K562 (cell line): Measurements from ENCODE around the gene POFUT2. TPM values are rescaled to one million over a fixed set of nuclear protein-coding genes. Genes with fewer than 3 reads are reported as not detected.

Experiments
- ATAC-seq: fragments of 200-7000 bp; cut with Tn5 transposase; 3 replicates; pipeline ENCODE4 v1.9.1; 2020; ENCODE audit warnings: moderate library complexity
- BruUV-seq: library from RNA; stranded (reverse); fragments of 400-500 nt; replicated peaks from 2 replicates; lab custom pipeline; 2021; lab: Mats Ljungman, UMichigan
- CTCF ChIA-PET: fragments of 300-600 bp; formaldehyde crosslinking; extraction: SDS; loops from one replicate; lab custom pipeline; 2021; ENCODE audit warnings: low intra/inter-chr PET ratio; lab: Yijun Ruan, JAX
- POLR2A ChIA-PET: fragments of 300-600, 350-650 bp; sonication (Branson Sonifier 250); formaldehyde crosslinking; extraction: SDS; loops from one replicate; lab custom pipeline; 2021; ENCODE audit warnings: antibody characterized with exemption, inconsistent platforms; lab: Yijun Ruan, JAX
- DNase-seq, 4 experiments: peaks; one replicate each; pipeline versions ENCODE4 v3.0.0 to v3.0.0-alpha.2; 2011 to 2018; ENCODE audit warnings: low spot score in 3 of 4, mixed read lengths in 3 of 4; ENCODE audit errors: extremely low read depth in 1 of 4
- FAIRE-seq: peaks from 2 replicates; lab custom pipeline; 2011; peaks lifted over from hg19 to GRCh38; lab: Jason Lieb, UNC
- H2AFZ ChIP-seq: 2 replicates; pipeline ENCODE4 v1.6.0; 2011; ENCODE audit warnings: low read depth, low read length, control low read depth, inconsistent platforms
- H3K27ac ChIP-seq: fragments of 200-600 bp; 3 replicates; pipeline ENCODE4 v1.8.0; 2011; ENCODE audit warnings: low read depth, mild to moderate bottlenecking, control low read depth, inconsistent platforms, low read length, moderate library complexity, mixed read lengths; ENCODE audit errors: extremely low read depth
- H3K27me3 ChIP-seq, 2 experiments: fragments of 300-600 bp in 1 of 2; 2 replicates in 1 of 2; 3 replicates in 1 of 2; pipeline versions ENCODE4 v1.6.0 to v1.8.0; 2011; ENCODE audit warnings: inconsistent platforms in 2 of 2, low read length in 2 of 2, mild to moderate bottlenecking in 1 of 2, mixed read lengths in 1 of 2, moderate library complexity in 1 of 2; ENCODE audit not compliant: control insufficient read depth in 2 of 2, insufficient read depth in 2 of 2
- H3K36me3 ChIP-seq: fragments of 300-600 bp; 3 replicates; pipeline ENCODE4 v1.8.0; 2011; ENCODE audit warnings: mild to moderate bottlenecking, low read length, inconsistent platforms; ENCODE audit not compliant: control insufficient read depth, insufficient read depth
- H3K4me1 ChIP-seq, 2 experiments: fragments of 200-600 bp in 1 of 2; replicated peaks in 1 of 2; 2 replicates in 1 of 2; 3 replicates in 1 of 2; pipeline versions ENCODE4 v1.5.1 to v1.8.0; 2011; ENCODE audit warnings: inconsistent platforms in 2 of 2, low read length in 2 of 2, mild to moderate bottlenecking in 1 of 2, mixed read lengths in 1 of 2, moderate library complexity in 1 of 2; ENCODE audit not compliant: control insufficient read depth in 2 of 2, insufficient read depth in 2 of 2
- H3K4me2 ChIP-seq: 2 replicates; pipeline ENCODE4 v1.6.1; 2011; ENCODE audit warnings: low read length, control low read depth, inconsistent platforms, mixed read lengths; ENCODE audit not compliant: insufficient read depth
- H3K4me3 ChIP-seq: fragments of 200-600 bp; sonication (generic), shearing (Covaris generic); 2 replicates; pipeline ENCODE4 v1.5.1; 2016; ENCODE audit warnings: control low read depth, inconsistent platforms
- H3K79me2 ChIP-seq: fragments of 200-600 bp; 3 replicates; pipeline ENCODE4 v1.8.0; 2011; ENCODE audit warnings: low read length, inconsistent platforms; ENCODE audit not compliant: control insufficient read depth, insufficient read depth
- H3K9ac ChIP-seq, 2 experiments: 2 replicates each; pipeline versions ENCODE4 v1.6.0 to v1.6.1; 2011; ENCODE audit warnings: low read depth in 2 of 2, low read length in 2 of 2, control low read depth in 1 of 2, inconsistent platforms in 1 of 2, mild to moderate bottlenecking in 1 of 2, mixed read lengths in 1 of 2; ENCODE audit not compliant: insufficient read depth in 1 of 2
- H3K9me1 ChIP-seq: one replicate; pipeline ENCODE4 v1.6.0; 2011; ENCODE audit warnings: inconsistent platforms, mild to moderate bottlenecking, low read length, moderate library complexity; ENCODE audit not compliant: control insufficient read depth, insufficient read depth
- H3K9me3 ChIP-seq: replicated peaks from 2 replicates; pipeline ENCODE4 v1.5.1; 2011; ENCODE audit warnings: low read depth, low read length, inconsistent platforms; ENCODE audit not compliant: control insufficient read depth, insufficient read depth
- H4K20me1 ChIP-seq: replicated peaks from 2 replicates; pipeline ENCODE4 v1.6.1; 2011; ENCODE audit warnings: low read length, inconsistent platforms, mixed read lengths; ENCODE audit not compliant: control insufficient read depth, insufficient read depth
- DPF2 ChIP-seq: fragments of 450-650 bp; IDR thresholded peaks from 2 replicates; pipeline ENCODE4 v1.6.1; 2016
- JUND ChIP-seq, 2 experiments: IDR thresholded peaks; 2 replicates in 1 of 2; 3 replicates in 1 of 2; pipeline ENCODE4 v1.6.1; 2011; ENCODE audit warnings: borderline replicate concordance in 2 of 2, low read depth in 2 of 2, low read length in 2 of 2, improper control_type of control experiment in 1 of 2, missing biosample characterization in 1 of 2, missing genetic modification characterization in 1 of 2, missing genetic modification reagents in 1 of 2
- POLR2G ChIP-seq: fragments of 200-400 bp; formaldehyde crosslinking; IDR thresholded peaks from 2 replicates; pipeline ENCODE4 v1.6.1; 2017; ENCODE audit warnings: low read depth, mild to moderate bottlenecking, antibody characterized with exemption, low read length, moderate library complexity
- RBFOX2 ChIP-seq: fragments of 200-400 bp; formaldehyde crosslinking; IDR thresholded peaks from 2 replicates; pipeline ENCODE4 v1.6.1; 2017; ENCODE audit warnings: low read depth, mild to moderate bottlenecking, low read length, moderate library complexity
- STAT5B ChIP-seq: fragments of 250-450 bp; sonication (Bioruptor Pico); IDR thresholded peaks from 2 replicates; pipeline ENCODE4 v1.8.0; 2021; ENCODE audit warnings: mild to moderate bottlenecking, inconsistent platforms
- TAF7 ChIP-seq: fragments of 450-650 bp; IDR thresholded peaks from 2 replicates; pipeline ENCODE4 v1.6.1; 2016; ENCODE audit warnings: missing genetic modification characterization, missing compliant biosample characterization
- ZNF217 ChIP-seq: sonication (generic); formaldehyde crosslinking; IDR thresholded peaks from 2 replicates; pipeline ENCODE4 v1.8.0; 2022; ENCODE audit warnings: mild to moderate bottlenecking, missing genetic modification reagents
- WGBS: fragments of 100-300 bp; shearing (Covaris generic); methylation state at CpG from one replicate; pipeline ENCODE4 v1.1.6; 2016; ENCODE audit warnings: low coverage, mixed read lengths; ENCODE audit not compliant: insufficient coverage; ENCODE audit errors: missing lambda C conversion rate; 5-methylcytosine and 5-hydroxymethylcytosine counted together
- in situ Hi-C: fragments of 300-500 bp; cut with MboI; formaldehyde crosslinking; loops from 4 replicates; pipeline ENCODE4 v1.15.0; 2018; ENCODE audit warnings: inconsistent platforms, mixed read lengths
- intact Hi-C: fragments of 100-400 bp; cut with micrococcal nuclease; formaldehyde crosslinking; loops from 2 replicates; pipeline ENCODE4 v1.14.2; 2022
- polyA plus RNA-seq, 8 experiments: library from polyadenylated mRNA; depleted of rRNA in 4 of 8; stranded (reverse) in 5 of 8; unstranded in 3 of 8; fragments of >200 nt; fragmentation: Nextera tagmentation in 2 of 8; fragmentation: Illumina TruSeq in 1 of 8; extraction: Ambion mirVana in 2 of 8; extraction: Trizol in 1 of 8; gene quantifications; 2 replicates each; pipeline versions ENCODE4 v1.2.1 to v1.2.3, GENCODE V29; 2011 to 2014; ENCODE audit warnings: inconsistent platforms in 1 of 8, missing spikeins in 1 of 8
- total RNA-seq, 7 experiments: library from RNA; depleted of rRNA in 6 of 7; stranded (reverse); fragments of >200 nt in 6 of 7; fragmentation: Illumina TruSeq in 2 of 7; extraction: Trizol in 2 of 7; gene quantifications; 2 replicates each; pipeline versions ENCODE4 v1.2.1 to v1.2.3, GENCODE V29; 2011 to 2021; ENCODE audit warnings: low replicate concordance in 1 of 7

Gene POFUT2
- total and polyA plus RNA-seq, 9 of the 15 experiments (the other 6 are each of a cell fraction or from before 2014, with no cell fraction given): 1.1 to 24.2 (median 11.0) TPM

DNA sequence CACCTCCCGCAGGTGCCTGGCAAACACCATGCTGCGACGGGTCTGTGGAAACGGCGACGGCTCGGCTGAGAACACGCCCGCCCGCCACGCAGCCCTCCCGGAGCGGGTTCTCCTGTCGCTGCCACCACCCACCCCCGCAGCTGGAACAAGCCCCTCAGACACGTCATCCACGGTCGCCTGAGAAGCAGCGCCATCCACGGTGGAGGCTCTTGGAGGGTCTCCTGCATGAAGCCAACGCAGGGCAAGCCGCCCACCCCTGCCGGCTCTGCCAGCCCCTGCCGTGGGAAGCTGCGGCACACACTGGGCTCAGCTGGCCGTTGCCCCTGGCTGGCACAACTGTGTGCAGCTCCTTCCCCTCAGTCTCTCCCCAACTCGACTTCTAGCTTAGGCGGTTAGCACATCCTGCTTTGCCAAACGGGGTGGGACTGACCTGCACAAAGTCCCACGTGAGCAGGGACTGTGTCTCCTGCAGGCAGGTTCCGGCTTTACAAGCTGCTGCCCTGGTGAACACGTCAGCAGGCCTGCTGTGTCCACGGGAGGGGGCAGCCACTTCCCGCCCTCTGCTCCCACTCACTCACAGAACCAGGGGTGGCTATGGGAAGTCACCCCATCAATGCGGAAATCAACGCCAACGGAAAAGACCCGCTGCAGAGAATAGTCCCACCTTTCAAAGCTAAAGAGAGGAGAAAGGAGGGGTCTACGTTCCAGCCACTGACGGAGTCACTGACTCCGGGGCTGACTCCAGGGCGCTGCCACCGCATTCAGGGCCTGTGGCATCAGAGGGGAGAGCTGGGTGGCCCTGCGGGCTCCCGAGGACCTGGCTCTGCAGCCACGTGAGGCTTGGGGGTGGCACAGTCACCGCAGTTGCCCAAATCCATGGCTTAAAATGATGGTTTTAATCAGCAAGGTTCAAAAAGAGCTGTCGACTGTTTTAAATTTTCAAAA is 10.3 kb downstream of the POFUT2 start:
- H4K20me1 ChIP-seq: 0 out of 2 replicates have a peak, but pooled peaks cover 4% of the 10 kb centered on the region
- DNase-seq (no peak), ATAC-seq (no peak), FAIRE-seq (no peak)
- TF ChIP-seq STAT5B (CRISPR knock-in tag): no peak
- TF ChIP-seq RBFOX2: peak; percentile 33; the same call in 1 of the 2 replicates
- TF ChIP-seq DPF2: no peak
- TF ChIP-seq ZNF217 (CRISPR knock-in tag): no peak
- no peak for TF ChIP-seq JUND (IDR thresholded peaks at IDR 0.05; ENCODE audit: borderline replicate concordance, low read depth, low read length)
- TF ChIP-seq JUND (tag; IDR thresholded peaks at IDR 0.05; ENCODE audit: borderline replicate concordance, low read depth, low read length): no peak
- no peak for TF ChIP-seq TAF7 (tag)
- TF ChIP-seq POLR2G: peak; percentile 55; the same call in 1 of the 2 replicates
- CTCF ChIA-PET: no interaction called here
- H2AFZ ChIP-seq: no peak overlapping the region
- H3K79me2 ChIP-seq: no peaks in the 10 kb centered on the region
- H3K9me1 ChIP-seq: peaks cover 9% of the 10 kb centered on the region
- no peaks in the 10 kb centered on the region for H3K27me3 ChIP-seq
- in situ Hi-C loops: no loop called here
- BruUV-seq: no TSS peak
- intact Hi-C loops: no loop called here
- no peak overlapping the region for H3K4me3 ChIP-seq
- no peak overlapping the region for H3K27ac ChIP-seq
- no peak overlapping the region; a peak in 1 of 4 replicates for H3K9ac ChIP-seq
- H3K36me3 ChIP-seq: peaks cover 72% of the 10 kb centered on the region
- H3K4me2 ChIP-seq: no peak overlapping the region
- POLR2A ChIA-PET: interaction anchor here (0.6 to 2.5 kb wide), 3 partner anchors 10 to 114 kb away, joined by 3 to 11 read pairs (median 4); partner anchors contain the start of gene POFUT2
- H3K4me1 ChIP-seq: peaks cover 0 to 12% of the 10 kb centered on the region in 2 experiments; a peak in 4 of 5 replicates
- WGBS: 85% methylated on average over 33 of the region's 48 CpGs
- no peaks in the 10 kb centered on the region for H3K9me3 ChIP-seq
